ENCODE measurements around the gene TRMT11.

- TF ChIP-seq CTCF (IDR thresholded peaks at IDR 0.05 in 8 of 11, conservative IDR thresholded peaks at IDR 0.05 in 3 of 11) (no peak), POLR2AphosphoS5 (IDR thresholded peaks at IDR 0.05) (no peak), POLR2A (IDR thresholded peaks at IDR 0.05) (no peak)
These were observed 32.9 kb upstream of the TRMT11 start for GRCh38 chr6:125953502-125953875.

All from spleen (tissue), 7 donors.